NCI-H2196 (cell line): Measurements from ENCODE around the gene NLN.
"Not testable (repeated sequence)": the region's sequence is repeated elsewhere in the genome, so short reads cannot be mapped to it uniquely, and the experiment has no call there.

ENCODE experiments used
- DNase-seq: peaks from one replicate; lab custom pipeline; 2025; ENCODE audit not compliant: unreplicated experiment; lab: John Stamatoyannopoulos, UW

The NLN gene

GRCh38 chr5:65769539-65769938 lies 47.5 kb downstream of the NLN start:
- peak; percentile 33 for DNase-seq

- no peak for DNase-seq
These were observed 49.3 kb downstream of the NLN start for GRCh38 chr5:65771266-65771665.

- DNase-seq: not testable (repeated sequence)
These were observed 51.0 kb downstream of the NLN start for GRCh38 chr5:65772963-65773362.

GRCh38 chr5:65774346-65774745 lies 52.3 kb downstream of the NLN start:
- no peak for DNase-seq

DNA sequence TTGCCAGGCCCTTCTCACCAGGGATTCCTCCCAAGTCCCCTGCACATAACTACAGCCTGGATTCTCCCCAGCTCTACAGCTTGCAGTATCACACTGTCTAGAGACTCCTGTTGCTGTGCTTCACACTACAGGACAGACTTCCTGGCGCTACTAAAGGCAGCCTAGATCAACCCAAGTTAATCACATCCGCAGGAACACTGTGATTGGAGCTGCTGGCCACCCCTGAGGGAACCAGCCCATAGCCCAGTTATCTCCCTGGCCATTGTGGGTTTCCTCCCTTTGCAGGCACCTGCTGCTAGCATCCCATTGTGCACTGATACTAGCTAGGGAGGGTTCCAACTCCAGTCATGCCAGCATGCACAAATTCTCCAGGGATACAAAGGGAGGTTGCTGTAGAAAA lies 53.5 kb downstream of the NLN start:
- DNase-seq: no peak

DNA sequence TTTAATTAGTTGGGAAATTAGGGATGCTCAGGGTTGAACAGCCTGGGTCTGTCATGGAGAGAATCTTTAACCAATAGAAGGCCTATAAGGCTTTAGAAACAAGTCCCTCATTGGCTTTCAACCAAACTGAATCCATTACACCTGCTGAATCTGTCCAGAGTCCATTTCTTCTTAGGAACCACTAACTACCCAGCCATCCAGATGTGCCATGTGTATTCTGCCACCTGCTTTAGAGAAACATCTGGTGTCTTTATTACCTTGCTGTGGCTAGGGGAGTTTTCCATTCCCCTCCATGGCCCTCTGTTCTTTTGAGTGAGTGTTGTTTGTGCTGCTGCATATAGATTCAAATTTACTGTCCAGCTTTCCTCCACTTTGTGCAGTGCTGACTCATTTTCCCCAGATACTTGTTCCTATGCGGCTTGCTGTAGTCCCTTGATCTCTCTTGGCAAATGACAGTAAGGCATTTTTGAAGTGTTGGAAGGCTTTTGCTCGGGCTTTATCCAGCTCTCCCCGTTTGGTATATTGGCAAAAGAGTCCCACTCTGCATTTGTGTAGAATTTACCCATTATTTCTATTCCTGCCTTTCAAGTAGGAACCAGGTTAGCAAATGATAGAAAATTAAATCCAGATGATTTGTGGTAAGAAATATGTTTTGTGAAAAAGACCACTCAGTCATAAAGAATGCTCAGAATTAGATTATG lies 54.6 kb downstream of the NLN start:
- DNase-seq: no peak

DNA sequence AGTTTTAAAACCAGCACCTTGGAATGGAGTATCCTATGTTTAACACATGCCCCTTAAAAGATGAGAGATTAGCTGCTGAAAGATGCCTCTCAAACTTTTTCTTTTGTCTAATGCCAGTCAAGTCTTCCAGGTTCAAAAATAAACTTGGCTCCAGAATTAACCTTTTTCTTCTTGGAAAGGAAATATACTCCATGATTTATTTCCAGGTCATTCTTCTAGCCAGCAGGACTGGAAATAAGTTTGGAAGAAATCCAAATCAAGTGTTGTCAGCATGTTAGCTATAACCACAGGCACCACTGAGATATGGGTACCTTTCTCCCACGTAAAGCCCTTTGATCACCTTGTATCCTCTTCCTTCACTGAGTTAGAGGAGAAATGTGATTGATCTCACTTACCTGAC lies 56.1 kb downstream of the NLN start:
- DNase-seq: no peak

DNA sequence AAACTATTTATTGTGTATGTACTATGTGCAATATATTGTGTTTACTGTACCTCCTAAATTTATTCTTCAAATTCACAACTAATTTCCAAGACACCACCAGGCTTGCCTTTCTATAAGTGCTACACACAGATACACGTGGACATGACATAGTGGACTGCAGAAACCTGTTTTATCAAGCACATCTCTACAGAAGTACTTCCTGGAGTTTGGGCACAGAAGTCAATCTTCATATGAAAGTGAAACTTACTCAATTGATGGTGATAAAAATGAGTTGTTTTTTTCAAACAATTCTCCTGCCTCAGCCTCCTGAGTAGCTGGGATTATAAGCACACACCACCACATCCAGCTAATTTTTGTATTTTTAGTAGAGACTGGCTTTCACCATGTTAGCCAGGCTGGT lies 57.6 kb downstream of the NLN start:
- DNase-seq: no peak

GRCh38 chr5:65788296-65788695 lies 66.3 kb downstream of the NLN start:
- DNase-seq: not testable (repeated sequence)

DNA sequence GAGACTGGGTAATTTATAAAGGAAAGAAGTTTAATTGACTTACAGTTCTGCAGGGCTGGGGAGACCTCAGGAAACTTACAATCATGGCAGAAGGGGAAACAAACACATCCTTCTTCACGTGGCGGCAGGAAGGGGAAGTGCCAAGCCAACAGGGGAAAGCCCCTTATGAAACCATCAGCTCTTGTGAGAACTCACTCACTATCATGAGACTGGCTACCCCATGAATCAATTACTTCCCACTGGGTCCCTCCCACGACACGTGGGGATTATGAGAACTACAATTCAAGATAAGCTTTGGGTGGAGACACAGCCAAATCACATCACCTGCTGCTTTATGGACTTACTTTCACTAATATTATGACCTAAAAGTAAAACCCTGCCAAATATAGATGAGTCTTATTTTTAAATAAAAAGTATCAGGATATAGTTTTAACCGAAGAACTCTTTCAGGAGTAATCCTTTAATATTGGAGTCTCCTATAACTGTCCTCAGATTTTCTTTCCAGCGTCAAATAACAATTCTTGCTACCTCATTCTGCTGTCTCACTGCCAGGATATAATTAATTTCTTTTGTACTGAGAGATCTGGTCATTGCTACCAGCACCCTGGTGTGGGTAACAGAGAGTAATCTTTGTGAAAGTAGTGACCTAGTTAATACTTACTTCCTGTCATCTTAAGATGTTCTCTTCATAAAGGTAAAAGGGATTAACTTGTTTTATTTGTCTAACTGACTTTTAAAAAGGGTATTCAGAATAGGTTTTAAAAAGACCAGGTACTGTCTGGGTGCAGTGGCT lies 68.6 kb downstream of the NLN start:
- DNase-seq: no peak

GRCh38 chr5:65791712-65792673 lies 70.0 kb downstream of the NLN start:
- no peak for DNase-seq

DNA sequence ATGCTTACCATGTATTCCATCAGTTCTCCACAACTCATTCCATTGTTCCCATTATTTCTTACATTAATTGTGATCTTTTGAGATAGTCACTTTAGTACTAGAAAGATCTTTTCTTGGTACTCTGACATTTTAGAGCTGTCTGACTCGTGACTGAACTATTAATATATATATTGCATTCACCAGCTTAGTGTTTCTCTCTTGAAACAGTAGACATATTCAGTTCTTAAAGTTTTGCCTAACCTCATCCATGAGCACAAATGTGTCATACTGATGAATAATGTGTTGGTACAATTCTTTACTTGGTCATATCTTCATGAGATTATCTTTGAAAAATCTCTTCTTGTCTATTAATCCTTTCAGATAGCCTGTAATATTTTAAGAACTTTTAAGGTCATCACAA lies 74.3 kb downstream of the NLN start:
- DNase-seq: no peak

DNA sequence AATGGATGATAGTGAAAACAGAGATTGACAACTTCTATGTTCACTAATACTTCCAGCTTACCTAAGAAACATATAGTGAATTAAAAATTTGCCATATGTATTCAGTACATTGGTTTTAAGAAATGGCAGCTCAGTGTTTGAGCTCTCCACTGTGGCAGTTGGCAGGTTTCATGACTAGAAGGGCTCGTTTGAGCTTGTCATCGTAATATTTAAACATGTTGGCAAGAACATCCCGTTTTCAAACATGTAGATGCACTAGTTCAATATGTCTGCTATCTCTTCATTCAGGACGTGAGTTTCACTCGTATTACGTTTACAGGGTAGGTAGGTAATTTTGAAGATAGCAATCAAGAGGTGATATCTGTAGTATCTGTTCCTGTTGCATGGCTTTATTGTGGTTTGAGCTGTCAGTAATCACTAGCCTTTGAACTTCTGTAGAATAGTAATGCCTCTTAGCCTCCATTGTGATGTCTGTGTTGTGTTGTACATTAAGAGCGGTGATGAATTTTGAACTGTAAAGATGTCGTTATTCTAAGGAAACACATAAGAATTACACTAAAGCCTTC lies 74.8 kb downstream of the NLN start:
- DNase-seq: no peak

GRCh38 chr5:65797481-65797880 lies 75.5 kb downstream of the NLN start:
- DNase-seq: no peak

DNA sequence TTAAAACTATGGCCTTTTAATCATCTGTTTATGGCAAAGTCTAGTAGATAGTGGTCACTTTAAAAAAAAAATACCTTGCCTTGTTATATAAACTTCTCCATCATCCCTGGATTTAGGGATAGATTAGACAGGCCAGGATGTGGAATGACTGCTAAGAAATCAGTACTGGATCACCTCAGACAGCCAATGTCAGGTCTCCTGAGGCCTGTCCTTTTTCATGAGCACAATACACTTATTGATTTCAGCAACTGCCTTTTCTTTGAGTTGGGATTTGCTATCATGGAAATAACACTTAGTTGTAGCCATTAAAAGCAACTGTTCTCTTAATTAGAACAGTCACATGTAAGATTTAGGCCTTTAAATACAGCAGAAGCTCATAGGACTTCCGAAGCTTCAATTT lies 77.9 kb downstream of the NLN start:
- DNase-seq: no peak

GRCh38 chr5:65800775-65801174 lies 78.8 kb downstream of the NLN start:
- DNase-seq: no peak

DNA sequence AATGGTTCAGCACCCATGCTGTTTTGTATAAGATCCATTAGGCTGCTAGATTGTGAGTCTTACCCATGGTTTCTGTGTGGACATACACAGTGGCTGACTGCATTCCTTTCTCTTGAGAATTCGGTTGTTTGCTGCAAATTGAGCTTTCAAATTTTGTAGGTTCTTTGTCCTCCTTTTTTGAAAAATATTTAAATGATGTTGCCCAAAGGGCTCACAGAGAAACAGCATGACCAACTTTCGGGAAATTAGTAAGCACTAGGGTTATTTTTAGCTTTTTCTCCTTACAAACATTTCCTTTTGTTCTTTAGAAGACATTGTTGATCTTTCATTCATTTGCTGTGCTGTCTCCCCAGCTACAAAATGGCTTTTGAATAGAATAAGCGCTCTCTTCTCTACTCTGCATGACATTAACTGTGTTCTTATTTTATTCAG lies 79.4 kb downstream of the NLN start:
- DNase-seq: no peak

DNA sequence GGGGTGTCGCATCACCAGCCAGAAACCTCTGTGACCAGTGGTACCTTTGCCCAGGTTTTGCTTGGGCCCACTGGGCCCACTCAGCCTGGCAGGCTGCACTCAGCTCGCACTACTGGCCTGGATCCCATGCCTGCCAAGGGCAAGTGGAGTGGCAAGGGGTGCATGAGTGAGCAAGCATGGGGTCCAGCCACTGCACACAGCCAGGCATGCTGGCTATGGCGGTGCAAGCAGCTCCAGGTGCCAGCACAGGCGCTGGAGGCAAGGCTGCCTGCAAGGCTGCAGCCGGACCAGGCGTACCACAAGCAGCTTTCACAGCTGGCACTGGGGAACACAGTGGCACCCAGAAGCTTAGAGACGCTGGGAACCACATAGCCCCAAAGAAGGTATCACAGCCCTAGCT lies 80.1 kb downstream of the NLN start:
- no peak for DNase-seq

DNA sequence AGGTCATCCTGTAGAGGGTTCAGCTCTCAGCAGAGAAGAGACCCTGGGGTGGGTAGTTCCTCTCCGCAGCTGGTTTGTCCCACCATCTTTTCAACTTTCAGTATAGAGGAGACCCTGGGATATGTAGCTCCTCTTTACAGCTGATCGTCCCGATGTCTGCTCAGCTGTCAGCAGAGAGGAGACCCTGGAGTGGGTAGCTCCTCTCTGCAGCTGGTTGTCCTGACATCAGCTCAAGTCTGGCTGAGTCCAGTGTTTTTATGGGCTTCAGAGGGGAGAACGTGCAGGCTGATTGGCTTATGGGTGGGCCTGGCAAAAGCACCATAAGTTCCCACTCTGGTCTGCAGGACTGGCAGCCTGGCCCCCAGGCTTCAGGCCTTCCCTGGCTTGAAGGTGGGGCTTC lies 80.8 kb downstream of the NLN start:
- DNase-seq: no peak

DNA sequence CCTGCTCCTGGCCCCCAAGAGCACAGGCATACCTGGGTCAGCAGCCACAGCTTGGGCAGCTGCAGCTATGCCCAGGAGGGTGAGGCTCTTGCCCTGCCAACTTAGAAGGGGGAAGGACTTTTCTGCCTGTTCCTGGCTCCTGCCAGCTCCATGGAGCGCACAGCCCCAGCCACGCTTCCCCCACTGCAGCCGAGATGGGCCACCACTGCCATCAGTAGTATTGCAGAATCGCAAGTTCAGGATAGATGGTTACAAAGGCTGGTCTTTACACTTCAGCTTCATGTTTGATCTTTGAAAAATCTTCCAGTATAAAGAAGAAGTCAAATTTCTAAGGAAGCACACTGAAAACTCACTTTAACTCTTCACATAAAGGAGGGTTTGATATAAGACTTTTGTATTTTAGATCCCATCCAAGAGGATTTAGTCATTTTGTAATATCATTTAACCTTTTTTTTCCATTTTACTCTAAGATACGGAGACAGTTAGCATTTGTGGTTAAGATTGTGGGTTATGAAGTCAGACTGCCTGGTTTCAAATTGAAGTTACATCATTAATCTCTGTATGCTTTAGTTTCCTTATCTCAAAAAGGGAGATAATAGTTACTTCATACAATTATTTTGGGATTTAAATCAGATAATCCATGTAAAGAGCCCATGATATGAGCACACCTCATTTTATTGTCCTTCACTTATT lies 81.8 kb downstream of the NLN start:
- no peak for DNase-seq

DNA sequence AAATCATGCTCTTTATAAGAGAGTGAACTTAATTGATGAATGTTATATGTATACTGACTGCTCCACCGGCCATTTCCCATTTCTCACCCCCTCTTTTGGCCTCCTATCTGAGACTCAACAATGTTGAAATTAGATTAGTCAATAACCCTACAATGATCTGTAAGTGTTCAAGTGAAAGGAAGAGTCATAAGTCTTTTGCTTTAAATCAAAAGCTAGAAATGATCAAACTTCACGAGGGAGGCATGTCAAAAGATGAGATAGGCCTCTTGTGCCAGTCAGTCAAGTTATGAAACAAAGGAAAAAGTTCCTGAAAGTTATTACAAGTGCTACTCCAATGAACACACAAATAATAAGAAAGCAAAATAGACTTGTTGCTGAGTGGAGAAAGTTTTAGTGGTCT lies 83.1 kb downstream of the NLN start:
- no peak for DNase-seq
